Erythroblast (primary cell): ENCODE measurements around the gene KRTAP21-1.
"Not testable (repeated sequence)": the region's sequence is repeated elsewhere in the genome, so short reads cannot be mapped to it uniquely, and the experiment has no call there.

ENCODE experiments used
- DNase-seq, 2 experiments: peaks; one replicate each; lab custom pipeline; 2025; lab: John Stamatoyannopoulos, UW
- GATA1 ChIP-seq: IDR thresholded peaks from 2 replicates; pipeline ENCODE4 v1.6.1; 2011; ENCODE audit warnings: low read depth, mild to moderate bottlenecking, control low read depth, low read length, moderate library complexity
- POLR2A ChIP-seq: IDR thresholded peaks from 2 replicates; pipeline ENCODE4 v1.6.1; 2011; ENCODE audit warnings: mild to moderate bottlenecking, low read length

The KRTAP21-1 gene

GRCh38 chr21:30755328-30755727 is at the start of gene KRTAP21-1:
Gene KRTAP21-1 (minus strand): TSS chr21:30755428. CDS start chr21:30755378, 50 bp downstream.
- DNase-seq: not testable (repeated sequence)

DNA sequence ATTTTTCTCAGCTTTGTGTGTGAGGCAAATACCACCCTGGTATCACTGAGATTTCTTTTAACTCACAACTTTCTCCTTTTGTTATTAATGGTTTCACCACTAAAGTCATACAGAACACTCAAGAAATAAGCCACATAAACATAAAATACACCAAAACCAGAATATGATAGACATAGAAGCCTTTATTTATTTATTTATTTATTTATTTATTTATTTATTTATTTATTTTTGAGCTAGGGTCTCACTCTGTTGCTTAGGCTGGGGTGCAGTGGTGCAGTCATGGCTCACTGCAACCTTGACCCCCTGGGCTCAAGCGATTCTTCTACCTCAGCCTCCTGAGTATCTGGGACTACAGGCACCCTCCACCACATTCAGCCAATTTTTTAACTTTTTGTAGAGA is 45.4 kb upstream of the KRTAP21-1 start:
- TF ChIP-seq POLR2A (no peak), GATA1 (no peak)

DNA sequence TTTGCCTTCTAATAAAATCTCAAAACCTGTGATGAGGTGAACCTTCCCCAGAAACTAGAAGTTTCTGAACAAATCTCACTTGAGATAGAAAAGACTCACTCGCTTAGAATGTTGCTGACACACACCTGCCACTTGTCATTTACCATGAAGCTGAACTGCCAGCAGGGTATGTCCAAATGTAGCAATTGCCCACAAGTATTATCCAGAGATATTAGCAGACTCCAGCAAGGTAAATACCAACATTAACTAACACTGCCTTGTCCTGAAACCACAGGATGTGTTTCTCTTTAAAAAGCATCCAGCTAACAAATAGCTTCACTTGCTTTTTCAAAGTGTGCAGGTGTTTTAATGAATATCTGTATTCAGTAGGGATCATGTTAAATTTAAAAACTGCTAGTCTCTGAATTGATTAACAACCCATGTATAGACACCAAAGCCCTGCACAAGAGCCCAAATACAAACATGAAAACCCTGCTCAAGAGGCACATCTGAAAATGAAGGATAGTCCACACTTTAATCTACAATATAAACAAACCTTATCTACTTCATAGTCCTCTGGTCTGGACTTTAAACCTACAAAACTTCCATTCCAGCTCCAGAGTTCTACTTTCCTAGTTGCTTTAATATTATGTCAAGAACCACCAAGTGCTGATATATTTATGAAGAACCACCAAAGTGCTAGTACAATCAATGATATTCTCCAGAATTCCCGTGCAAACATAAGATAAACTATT is 38.5 kb upstream of the KRTAP21-1 start:
- TF ChIP-seq GATA1 (no peak), POLR2A (no peak)
- no peak for DNase-seq

More for the DNA sequence above, 45.4 kb upstream of the KRTAP21-1 start:
- no peak for DNase-seq

GRCh38 chr21:30779249-30779648 is 24.0 kb upstream of the KRTAP21-1 start:
- DNase-seq: no peak
- no peak for TF ChIP-seq POLR2A
- no peak for TF ChIP-seq GATA1

DNA sequence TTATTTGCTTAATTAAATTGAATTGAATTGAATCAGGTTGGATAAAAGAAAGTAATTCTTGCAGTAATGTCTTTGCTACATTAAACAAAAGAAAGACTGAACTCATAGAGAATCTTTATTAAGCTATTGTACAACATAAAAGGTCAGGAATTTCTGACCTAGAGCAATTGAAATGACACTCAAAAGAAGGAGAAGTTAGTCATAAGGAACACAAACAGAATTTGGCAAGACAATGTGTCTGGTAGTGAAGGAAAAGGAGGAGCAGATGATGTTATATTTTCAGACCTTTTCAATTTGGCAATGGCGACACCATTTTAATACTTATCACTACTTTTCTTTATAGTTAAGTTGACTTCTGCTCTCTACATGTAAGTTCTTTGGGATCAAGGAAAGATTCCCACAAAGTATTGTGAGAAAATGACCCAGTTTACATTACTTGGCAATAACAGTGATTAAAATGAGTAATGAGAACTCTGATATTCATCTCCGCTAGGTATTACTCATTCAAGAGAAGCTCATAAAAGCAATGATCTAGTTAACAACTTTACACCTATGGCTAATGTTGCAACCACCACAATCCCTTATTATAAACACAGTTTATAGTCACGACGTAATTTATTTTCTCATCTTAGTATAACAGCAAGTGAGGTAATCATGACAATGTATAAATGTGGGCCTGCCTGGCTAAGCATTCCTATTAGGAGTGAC is 14.7 kb upstream of the KRTAP21-1 start:
- no peak for DNase-seq
- TF ChIP-seq POLR2A (no peak), GATA1 (no peak)

DNA sequence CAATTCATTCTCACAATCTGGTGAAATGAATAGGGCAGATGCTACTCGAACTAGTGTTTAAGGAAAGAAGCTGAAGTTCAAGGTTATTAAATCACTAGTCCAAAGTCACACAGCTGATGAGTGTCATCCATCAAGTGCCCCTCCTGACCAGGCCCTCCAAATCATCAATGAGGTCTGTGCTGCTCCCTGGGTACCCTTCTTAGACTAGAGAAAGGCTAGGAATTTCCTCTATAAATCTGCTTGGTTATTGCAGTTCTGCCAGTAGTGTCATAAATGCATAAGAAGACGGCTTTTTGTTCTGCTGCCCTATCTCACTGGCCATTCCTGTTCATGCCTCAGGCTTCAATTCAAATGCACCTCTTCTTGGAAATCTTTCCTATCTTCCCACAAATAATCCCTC is 5.5 kb upstream of the KRTAP21-1 start:
- no peak for DNase-seq
- TF ChIP-seq POLR2A: no peak
- no peak for TF ChIP-seq GATA1

DNA sequence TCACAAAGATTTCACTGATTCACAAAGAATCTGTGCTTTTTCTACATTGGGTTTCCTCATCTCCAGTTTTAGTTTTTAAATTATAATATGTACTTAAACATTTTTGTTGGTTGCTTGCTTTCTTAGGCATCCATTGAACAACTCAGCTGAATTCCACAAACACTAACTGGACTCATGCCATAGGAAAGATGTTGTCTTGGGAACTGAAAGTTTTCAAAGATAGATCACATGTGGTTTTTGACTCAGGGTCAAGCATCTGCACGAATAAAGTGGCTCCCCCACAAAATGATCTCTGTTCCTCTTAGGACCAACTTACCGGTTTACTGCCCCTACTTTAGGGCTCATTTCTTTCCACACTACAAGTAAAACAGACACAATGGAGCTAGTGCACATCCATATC is 3.1 kb upstream of the KRTAP21-1 start:
- TF ChIP-seq POLR2A (no peak), GATA1 (no peak)
- no peak for DNase-seq

- no peak for DNase-seq
- no peak for TF ChIP-seq POLR2A
- no peak for TF ChIP-seq GATA1
Measured at GRCh38 chr21:30747159-30747558, 8.1 kb downstream of the KRTAP21-1 start, which contains the start of gene KRTAP21-2. Gene KRTAP21-2 (minus strand): TSS chr21:30747259. CDS start chr21:30747202, 57 bp downstream.

GRCh38 chr21:30740462-30740861 is 14.8 kb downstream of the KRTAP21-1 start:
- DNase-seq: no peak
- TF ChIP-seq POLR2A (no peak), GATA1 (no peak)

- DNase-seq: no peak
- TF ChIP-seq POLR2A (no peak), GATA1 (no peak)
Measured at GRCh38 chr21:30733026-30733425, 22.2 kb downstream of the KRTAP21-1 start.

- no peak for DNase-seq
- TF ChIP-seq GATA1: no peak
Measured at GRCh38 chr21:30726726-30727125, 28.5 kb downstream of the KRTAP21-1 start.

DNA sequence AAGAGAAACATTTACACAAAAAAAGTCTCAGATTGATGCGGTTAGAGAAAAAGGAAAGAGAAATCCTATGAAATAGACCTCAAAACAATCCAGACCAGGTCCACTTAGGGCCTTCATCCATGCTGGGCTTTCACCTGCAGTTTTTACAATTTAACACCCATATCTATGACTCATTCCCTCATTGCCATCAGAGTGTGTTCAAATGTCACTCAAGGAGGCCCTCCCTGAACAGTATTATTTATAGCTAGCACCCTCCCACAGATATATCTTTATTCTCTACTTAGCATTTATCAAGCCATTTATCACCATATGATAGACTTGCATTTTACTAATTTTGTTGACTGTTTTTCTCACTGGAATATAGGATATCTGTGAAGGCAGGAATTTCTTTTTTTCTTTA is 35.8 kb downstream of the KRTAP21-1 start:
- DNase-seq: no peak
- TF ChIP-seq GATA1 (no peak), POLR2A (no peak)

DNA sequence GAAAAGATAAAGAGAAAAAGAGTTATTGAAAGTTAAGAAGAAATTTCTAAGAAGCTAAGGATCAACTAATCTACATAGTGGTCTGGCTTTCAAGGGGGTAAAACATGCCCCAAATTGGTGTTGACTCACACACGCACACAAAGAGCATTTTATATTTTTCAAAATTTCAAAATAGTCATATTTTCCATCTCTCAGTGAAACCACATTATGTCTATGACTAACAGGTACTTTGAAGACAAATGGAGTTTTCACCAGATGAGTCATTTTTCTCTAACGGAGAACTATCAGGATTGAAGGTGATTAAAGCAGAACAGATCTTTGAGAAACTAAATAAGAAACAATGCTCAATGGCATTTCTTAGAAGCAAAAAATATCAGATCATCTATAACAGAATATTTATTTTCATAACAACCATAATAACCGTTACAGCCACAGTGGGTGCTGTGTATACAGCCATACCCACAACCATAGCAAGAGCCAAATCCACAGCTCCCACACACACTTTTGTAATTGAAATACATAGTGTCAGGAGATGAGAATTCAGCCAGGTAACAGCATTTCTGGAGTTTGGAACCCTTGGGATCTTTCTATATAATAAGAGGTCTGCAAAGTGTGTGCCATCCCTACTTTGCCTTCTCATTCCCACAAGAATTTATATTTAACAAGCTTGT is 36.9 kb downstream of the KRTAP21-1 start, which contains the start of gene KRTAP21-3:
Gene KRTAP21-3, minus strand, starts transcription at position 539 of the 671 bp plus-strand sequence. Its CDS starts 18 bp downstream, at position 521.
- DNase-seq: no peak

DNA sequence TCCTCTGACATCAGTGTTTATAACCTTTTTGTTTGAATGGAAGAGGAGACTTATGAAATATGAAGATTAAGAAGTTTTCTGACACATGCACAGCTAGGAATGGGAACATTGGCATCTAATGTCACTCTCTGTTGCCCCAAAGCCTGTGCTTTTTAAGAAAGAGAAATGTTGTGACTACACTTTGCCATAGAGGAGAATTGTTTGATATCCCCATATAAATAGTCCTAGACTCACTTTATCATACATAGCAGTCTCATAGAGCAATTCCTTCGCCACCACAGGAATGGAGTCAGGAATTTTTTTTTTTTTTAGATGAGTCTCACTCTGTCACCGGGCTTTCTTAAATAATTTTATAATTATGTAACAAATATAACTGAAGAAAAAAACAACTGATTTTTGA is 38.1 kb downstream of the KRTAP21-1 start:
- no peak for TF ChIP-seq POLR2A
- DNase-seq: no peak

More for the DNA sequence above, 36.9 kb downstream of the KRTAP21-1 start, which contains the start of gene KRTAP21-3:
- TF ChIP-seq GATA1 (no peak), POLR2A (no peak)
